Astrocyte of the cerebellum (primary cell): ENCODE measurements around the gene MYO16.
"Not testable (repeated sequence)": the region's sequence is repeated elsewhere in the genome, so short reads cannot be mapped to it uniquely, and the experiment has no call there.

Experiments
- DNase-seq: peaks from one replicate; pipeline ENCODE4 v3.0.0-alpha.2; 2011; ENCODE audit warnings: low read depth
- H3K4me3 ChIP-seq: 2 replicates; pipeline ENCODE4 v1.5.1; 2011; ENCODE audit warnings: mild to moderate bottlenecking, low read depth, low read length, moderate library complexity
- CTCF ChIP-seq: IDR thresholded peaks from 2 replicates; pipeline ENCODE4 v1.5.1; 2012; ENCODE audit warnings: low read length, low read depth, moderate library complexity, mild to moderate bottlenecking; ENCODE audit errors: missing control alignments
- in situ Hi-C: cut with HindIII; loops from 2 replicates; pipeline ENCODE4 v1.10.0; 2017; ENCODE audit warnings: low sequenced_read_pairs

Gene MYO16

GRCh38 chr13:108985166-108985565 is 355.8 kb downstream of the MYO16 start:
- in situ Hi-C loops: no loop called here
- H3K4me3 ChIP-seq: no peak overlapping the region
- DNase-seq: no peak
- TF ChIP-seq CTCF: no peak

- TF ChIP-seq CTCF: no peak
- no peak for DNase-seq
- in situ Hi-C loops: no loop called here
- no peak overlapping the region for H3K4me3 ChIP-seq
These were observed 358.1 kb downstream of the MYO16 start for GRCh38 chr13:108987517-108987916.

- TF ChIP-seq CTCF: no peak
- in situ Hi-C loops: no loop called here
- H3K4me3 ChIP-seq: no peak overlapping the region
- no peak for DNase-seq
These were observed 358.5 kb downstream of the MYO16 start for GRCh38 chr13:108987944-108988343.

GRCh38 chr13:108991416-108991815 is 362.0 kb downstream of the MYO16 start:
- H3K4me3 ChIP-seq, in situ Hi-C loops, DNase-seq: not testable (repeated sequence)

- TF ChIP-seq CTCF: no peak
- H3K4me3 ChIP-seq: no peak overlapping the region
- no peak for DNase-seq
- in situ Hi-C loops: no loop called here
These were observed 363.9 kb downstream of the MYO16 start for GRCh38 chr13:108993346-108993745.

- no peak overlapping the region for H3K4me3 ChIP-seq
- in situ Hi-C loops: no loop called here
- DNase-seq: no peak
These were observed 367.0 kb downstream of the MYO16 start for GRCh38 chr13:108996430-108996829.

GRCh38 chr13:109000207-109000606 is 370.8 kb downstream of the MYO16 start:
- TF ChIP-seq CTCF: no peak
- H3K4me3 ChIP-seq: no peak overlapping the region
- DNase-seq: no peak
- in situ Hi-C loops: no loop called here

More at GRCh38 chr13:108996430-108996829, 367.0 kb downstream of the MYO16 start:
- TF ChIP-seq CTCF: no peak
